Naive thymus-derived CD4-positive, alpha-beta T cell (primary cell): ENCODE results near the gene EMILIN3. TPM values are rescaled to one million over a fixed set of nuclear protein-coding genes. Genes with fewer than 3 reads are reported as not detected.
A peak's percentile ranks its signal among the peaks of the same experiment; 100 is the strongest.

ENCODE experiments used
- ATAC-seq: fragments of 150-1000 bp; cut with Tn5 transposase; 2 replicates; pipeline ENCODE4 v1.10.0; 2021; ENCODE audit warnings: mild to moderate bottlenecking, moderate library complexity
- CTCF ChIA-PET: fragments of 350-600 bp; sonication (Branson Sonifier 250); formaldehyde crosslinking; loops from one replicate; lab custom pipeline; 2021; ENCODE audit warnings: antibody characterized with exemption; lab: Charles Lee
- POLR2A ChIA-PET: fragments of 350-600 bp; sonication (Branson Sonifier 250); formaldehyde crosslinking; loops from one replicate; lab custom pipeline; 2021; ENCODE audit warnings: antibody characterized with exemption, inconsistent platforms; lab: Charles Lee
- DNase-seq, 9 donors: peaks; one replicate each; pipeline versions ENCODE4 v3.0.0 to v3.0.0-alpha.2; 2020 to 2022; ENCODE audit warnings: mixed read lengths in 1 of 9
- H3K27ac ChIP-seq: one replicate; pipeline ENCODE4 v1.7.0; 2013; ENCODE audit warnings: mild to moderate bottlenecking, low read depth, low read length, moderate library complexity
- H3K27me3 ChIP-seq, 2 donors: one replicate each; pipeline ENCODE4 v1.7.0; 2013; ENCODE audit warnings: low read length in 2 of 2, mild to moderate bottlenecking in 2 of 2, moderate library complexity in 2 of 2; ENCODE audit not compliant: control insufficient read depth in 2 of 2, insufficient read depth in 2 of 2
- H3K36me3 ChIP-seq, 3 experiments: 1 replicate in 2 of 3; 2 replicates in 1 of 3; pipeline ENCODE4 v1.7.0; 2013; ENCODE audit warnings: low read length in 3 of 3, mild to moderate bottlenecking in 3 of 3, moderate library complexity in 1 of 3; ENCODE audit not compliant: insufficient read depth in 3 of 3, control insufficient read depth in 2 of 3
- H3K4me1 ChIP-seq, 2 donors: one replicate each; pipeline ENCODE4 v1.7.0; 2013; ENCODE audit warnings: low read length in 2 of 2, mild to moderate bottlenecking in 2 of 2, moderate library complexity in 1 of 2; ENCODE audit not compliant: control insufficient read depth in 2 of 2, insufficient read depth in 2 of 2
- H3K4me3 ChIP-seq: 2 replicates; pipeline ENCODE4 v1.7.0; 2013; ENCODE audit warnings: mild to moderate bottlenecking, low read length
- H3K9me3 ChIP-seq, 3 experiments: 1 replicate in 2 of 3; 2 replicates in 1 of 3; pipeline ENCODE4 v1.7.0; 2013; ENCODE audit warnings: low read length in 3 of 3; ENCODE audit not compliant: control insufficient read depth in 2 of 3
- H3K27ac Mint-ChIP-seq, 9 donors: one replicate each; pipeline ENCODE4 v1.8.0; 2020 to 2022; ENCODE audit warnings: mixed read lengths in 9 of 9, mild to moderate bottlenecking in 8 of 9, moderate library complexity in 5 of 9, inconsistent platforms in 2 of 9
- H3K27me3 Mint-ChIP-seq, 5 donors: one replicate each; pipeline ENCODE4 v1.8.0; 2021 to 2022; ENCODE audit warnings: mixed read lengths in 5 of 5, mild to moderate bottlenecking in 1 of 5
- H3K36me3 Mint-ChIP-seq, 5 donors: one replicate each; pipeline ENCODE4 v1.8.0; 2020 to 2022; ENCODE audit warnings: mixed read lengths in 5 of 5, mild to moderate bottlenecking in 3 of 5, inconsistent platforms in 1 of 5
- H3K4me1 Mint-ChIP-seq, 7 donors: one replicate each; pipeline ENCODE4 v1.8.0; 2020 to 2022; ENCODE audit warnings: mixed read lengths in 7 of 7, mild to moderate bottlenecking in 3 of 7, inconsistent platforms in 1 of 7
- H3K4me3 Mint-ChIP-seq, 10 donors: one replicate each; pipeline ENCODE4 v1.8.0; 2020 to 2022; ENCODE audit warnings: mild to moderate bottlenecking in 10 of 10, mixed read lengths in 10 of 10, moderate library complexity in 6 of 10, inconsistent platforms in 2 of 10
- H3K9me3 Mint-ChIP-seq, 11 donors: one replicate each; pipeline ENCODE4 v1.8.0; 2020 to 2022; ENCODE audit warnings: mixed read lengths in 11 of 11, mild to moderate bottlenecking in 4 of 11, inconsistent platforms in 1 of 11, moderate library complexity in 1 of 11
- intact Hi-C, 2 donors: fragments of 100-400 bp; cut with micrococcal nuclease; formaldehyde crosslinking; loops; one replicate each; pipeline ENCODE4 v1.15.1; 2023
- polyA plus RNA-seq, 2 donors: library from polyadenylated mRNA; unstranded; fragments of 300-500 nt; fragmentation: Illumina TruSeq; gene quantifications; one replicate each; pipeline ENCODE4 v1.2.3, GENCODE V29; 2021
- total RNA-seq, 6 experiments: library from RNA in 5 of 6; stranded (reverse) in 5 of 6; gene quantifications; 1 replicate in 5 of 6; 2 replicates in 1 of 6; pipeline ENCODE4 v1.2.3 and lab custom pipeline; 2021 to 2026

Gene EMILIN3
- total and polyA plus RNA-seq, 7 experiments from 2014 or later = 0.19 TPM; not detected in 6

DNA sequence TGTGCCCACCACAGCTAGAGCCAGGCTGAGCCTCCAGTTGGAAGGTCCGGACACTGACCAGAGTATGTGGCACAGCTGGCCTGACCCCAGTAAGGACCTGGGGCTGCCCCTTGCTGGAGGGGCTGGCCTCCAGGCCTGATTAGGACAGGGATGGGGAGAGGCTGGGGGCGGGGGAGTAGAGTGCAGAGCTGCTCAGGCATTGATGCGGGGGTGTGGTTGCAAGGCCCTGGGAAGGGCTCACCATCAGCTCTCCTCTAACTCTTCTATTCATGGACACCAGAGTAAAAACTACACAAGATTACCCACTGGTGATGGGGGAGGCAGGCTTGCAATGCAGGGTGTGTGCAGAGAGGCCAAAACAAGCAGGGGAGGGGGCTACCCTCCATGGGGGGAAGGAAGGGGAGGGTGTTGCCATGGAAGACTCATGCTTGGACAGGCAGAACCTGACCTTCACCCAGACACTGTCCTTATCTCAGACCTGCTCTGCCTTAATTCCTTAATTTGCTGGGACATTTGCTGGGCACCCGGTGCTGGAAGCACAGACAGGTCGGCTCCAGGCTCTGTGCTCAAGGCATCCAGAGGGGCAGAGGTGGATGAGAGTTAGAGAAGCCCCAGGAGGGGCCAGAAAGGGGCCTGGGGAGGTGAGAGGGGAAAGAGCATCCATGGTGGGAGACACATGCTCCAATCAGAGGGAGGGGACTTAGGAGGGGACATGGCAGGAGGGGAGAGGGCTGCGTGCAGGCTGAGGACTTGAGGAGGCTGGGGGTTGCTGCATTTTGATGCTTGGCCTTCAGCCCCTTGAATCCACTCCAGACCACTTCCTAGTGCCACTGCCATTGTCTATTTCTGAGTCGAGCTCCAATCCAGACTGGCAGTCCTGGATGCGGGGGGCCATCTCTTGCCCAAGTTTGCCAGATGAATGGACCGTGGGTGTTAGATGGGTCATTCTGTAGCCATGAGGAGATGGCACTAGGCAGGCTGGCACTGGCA lies 7.6 kb upstream of the EMILIN3 start:
- Mint-ChIP-seq H3K27me3 (peaks cover 30 to 52% (median 34%) of the 10 kb centered on the region in 5 donors), H3K4me1 (no peaks in the 10 kb centered on the region), H3K9me3 (peaks cover 4 to 23% (median 13%) of the 10 kb centered on the region in 11 donors), H3K36me3 (peaks cover 0 to 19% (median 6%) of the 10 kb centered on the region in 5 donors), H3K27ac (no peak overlapping the region), H3K4me3 (peak overlapping the region in 1 of 10 donors; percentile 38)
- Histone ChIP-seq H3K27me3 (no peaks in the 10 kb centered on the region), H3K4me1 (no peaks in the 10 kb centered on the region), H3K36me3 (no peaks in the 10 kb centered on the region), H3K27ac (no peak overlapping the region), H3K9me3 (peaks cover 0 to 6% (median 0%) of the 10 kb centered on the region in 3 experiments), H3K4me3 (no peak overlapping the region)
- no peak for DNase-seq
- POLR2A ChIA-PET = interaction anchor here (1.1 kb wide), 1 partner anchor 20 kb away, joined by 3 read pairs; no protein-coding TSS in a partner anchor
- CTCF ChIA-PET = no interaction called here
- intact Hi-C loops = no loop called here
- no peak for ATAC-seq

DNA sequence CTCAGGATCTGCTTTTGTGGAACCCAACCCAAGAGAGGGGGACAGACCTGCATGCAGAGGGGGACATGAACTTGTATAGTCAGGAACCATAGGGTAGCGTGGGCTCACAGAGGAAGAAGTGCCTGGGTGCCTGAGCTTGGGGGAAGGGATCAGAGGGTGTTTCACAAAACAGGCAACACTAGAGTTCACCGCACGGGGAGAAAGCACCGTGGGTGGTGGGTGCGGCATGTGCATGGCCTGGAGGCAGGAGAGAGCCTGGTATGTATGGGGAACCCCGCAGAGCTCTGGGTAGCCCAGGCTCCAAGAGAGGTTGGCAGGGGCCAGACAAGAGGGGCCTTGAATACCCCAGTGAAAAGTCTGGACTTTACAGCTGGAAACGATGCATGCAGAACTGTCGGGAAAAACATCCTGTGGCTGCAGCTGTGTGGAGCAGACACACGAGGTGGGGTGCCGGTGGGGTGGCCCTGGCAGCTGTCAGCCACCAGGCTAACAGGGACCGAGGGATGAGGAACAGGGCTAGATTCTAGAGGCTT lies 6.7 kb upstream of the EMILIN3 start:
- CTCF ChIA-PET = no interaction called here
- Mint-ChIP-seq H3K9me3 (peaks cover 4 to 23% (median 13%) of the 10 kb centered on the region in 11 donors), H3K27me3 (peaks cover 30 to 56% (median 36%) of the 10 kb centered on the region in 5 donors), H3K36me3 (peaks cover 0 to 19% (median 6%) of the 10 kb centered on the region in 5 donors), H3K4me1 (no peaks in the 10 kb centered on the region), H3K27ac (no peak overlapping the region), H3K4me3 (no peak overlapping the region)
- POLR2A ChIA-PET = interaction anchor here (1.1 kb wide), 1 partner anchor 21 kb away, joined by 3 read pairs; no protein-coding TSS in a partner anchor
- ATAC-seq (no peak), DNase-seq (no peak)
- Histone ChIP-seq H3K27me3 (no peaks in the 10 kb centered on the region), H3K9me3 (peaks cover 0 to 6% (median 0%) of the 10 kb centered on the region in 3 experiments), H3K36me3 (no peaks in the 10 kb centered on the region), H3K27ac (no peak overlapping the region), H3K4me3 (no peak overlapping the region), H3K4me1 (no peaks in the 10 kb centered on the region)
- intact Hi-C loops = no loop called here

DNA sequence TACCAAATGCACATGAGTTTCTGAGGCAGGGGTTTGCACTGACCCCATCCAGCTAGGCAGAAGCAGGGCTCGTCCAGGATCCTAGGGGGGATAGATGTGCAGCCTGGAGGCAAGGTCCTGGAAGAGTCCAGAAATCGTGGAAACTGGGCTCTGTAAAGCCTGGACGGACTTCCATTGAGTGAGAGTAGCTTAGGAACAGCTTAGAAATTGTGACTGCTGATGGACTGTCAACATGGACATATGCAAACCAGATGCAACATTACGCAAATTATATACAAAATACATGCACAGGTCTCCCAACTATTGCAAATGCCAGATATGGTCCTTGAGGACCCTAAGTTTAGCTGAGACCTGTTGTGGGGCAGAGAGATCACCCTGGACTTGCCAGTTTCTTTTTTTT lies 4.8 kb upstream of the EMILIN3 start:
- Mint-ChIP-seq H3K9me3 (peaks cover 4 to 23% (median 14%) of the 10 kb centered on the region in 11 donors), H3K27me3 (peaks cover 30 to 50% (median 38%) of the 10 kb centered on the region in 5 donors), H3K4me3 (no peak overlapping the region), H3K36me3 (peaks cover 0 to 19% (median 6%) of the 10 kb centered on the region in 5 donors), H3K27ac (no peak overlapping the region), H3K4me1 (peaks cover 3 to 10% (median 7%) of the 10 kb centered on the region in 7 donors)
- ChIA-PET CTCF (no interaction called here), POLR2A (no interaction called here)
- no peak overlapping the region for H3K27ac ChIP-seq
- no peaks in the 10 kb centered on the region for H3K36me3 ChIP-seq
- no peak for ATAC-seq
- H3K9me3 ChIP-seq = peaks cover 0 to 6% (median 0%) of the 10 kb centered on the region in 3 experiments
- H3K27me3 ChIP-seq = no peaks in the 10 kb centered on the region
- intact Hi-C loops = no loop called here
- no peak overlapping the region for H3K4me3 ChIP-seq
- no peak for DNase-seq
- H3K4me1 ChIP-seq = no peaks in the 10 kb centered on the region

- peaks cover 0 to 19% (median 6%) of the 10 kb centered on the region in 5 donors for H3K36me3 Mint-ChIP-seq
- peaks cover 3 to 10% (median 9%) of the 10 kb centered on the region in 7 donors for H3K4me1 Mint-ChIP-seq
- no peak overlapping the region for H3K4me3 Mint-ChIP-seq
- Histone ChIP-seq H3K27ac (no peak overlapping the region), H3K27me3 (no peaks in the 10 kb centered on the region), H3K9me3 (peaks cover 0 to 6% (median 0%) of the 10 kb centered on the region in 3 experiments), H3K4me1 (no peaks in the 10 kb centered on the region), H3K4me3 (no peak overlapping the region), H3K36me3 (no peaks in the 10 kb centered on the region)
- DNase-seq (no peak), ATAC-seq (no peak)
- ChIA-PET CTCF (no interaction called here), POLR2A (no interaction called here)
- peaks cover 4 to 23% (median 15%) of the 10 kb centered on the region in 11 donors for H3K9me3 Mint-ChIP-seq
- intact Hi-C loops = no loop called here
- H3K27me3 Mint-ChIP-seq = peaks cover 32 to 47% (median 42%) of the 10 kb centered on the region in 5 donors
- H3K27ac Mint-ChIP-seq = no peak overlapping the region
These were observed 3.6 kb upstream of the EMILIN3 start for GRCh38 chr20:41370176-41370575.

DNA sequence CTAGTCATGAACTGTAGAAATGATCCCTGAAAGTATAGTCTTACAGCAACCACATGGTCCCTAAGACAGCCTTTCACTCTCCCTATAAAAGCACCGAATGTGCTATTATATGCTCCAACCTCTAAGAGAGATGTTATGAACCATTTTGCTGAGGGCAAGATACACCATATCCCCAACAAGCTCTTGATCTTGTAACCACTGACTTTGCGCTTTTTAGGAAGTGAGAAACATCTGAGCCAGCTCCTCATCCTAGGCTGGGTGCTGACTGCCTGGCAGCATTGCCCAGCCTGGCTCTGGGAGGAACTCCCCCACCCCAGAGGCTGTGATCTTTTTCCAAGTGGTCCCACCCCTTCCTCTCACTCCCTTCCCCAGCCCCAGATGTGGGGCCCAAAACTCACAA lies 3.1 kb upstream of the EMILIN3 start:
- H3K4me1 Mint-ChIP-seq = peaks cover 3 to 11% (median 9%) of the 10 kb centered on the region in 7 donors
- Histone ChIP-seq H3K9me3 (peaks cover 0 to 6% (median 0%) of the 10 kb centered on the region in 3 experiments), H3K27ac (no peak overlapping the region), H3K4me1 (no peaks in the 10 kb centered on the region), H3K4me3 (no peak overlapping the region), H3K27me3 (no peaks in the 10 kb centered on the region), H3K36me3 (no peaks in the 10 kb centered on the region)
- H3K9me3 Mint-ChIP-seq = peaks cover 4 to 23% (median 15%) of the 10 kb centered on the region in 11 donors
- H3K36me3 Mint-ChIP-seq = peaks cover 0 to 19% (median 6%) of the 10 kb centered on the region in 5 donors
- POLR2A ChIA-PET = no interaction called here
- no peak for DNase-seq
- CTCF ChIA-PET = no interaction called here
- ATAC-seq = no peak
- peak overlapping the region in 1 of 10 donors; percentile 30 for H3K4me3 Mint-ChIP-seq
- intact Hi-C loops = no loop called here
- H3K27ac Mint-ChIP-seq = no peak overlapping the region
- H3K27me3 Mint-ChIP-seq = peaks cover 34 to 52% (median 47%) of the 10 kb centered on the region in 5 donors

DNA sequence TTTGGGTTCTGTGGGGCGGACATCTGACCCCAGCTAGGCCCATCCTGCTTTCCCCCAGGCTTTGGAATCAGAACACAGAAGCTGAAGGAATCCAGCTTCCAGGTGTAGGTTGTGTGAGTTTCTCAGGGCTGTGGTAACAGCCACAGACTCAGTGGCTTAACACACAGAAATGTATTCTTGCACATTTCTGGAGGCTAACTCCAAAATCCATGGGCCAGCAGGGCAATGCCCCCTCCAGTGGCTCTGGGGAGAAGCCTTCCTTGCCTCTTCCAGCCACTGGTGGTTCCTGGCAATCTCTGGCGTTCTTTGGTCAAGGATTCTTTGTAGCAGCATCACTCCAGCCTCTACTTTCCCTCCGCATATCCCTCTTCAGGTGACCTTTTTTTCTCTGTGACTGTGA lies 1.3 kb upstream of the EMILIN3 start:
- peaks cover 3 to 11% (median 9%) of the 10 kb centered on the region in 7 donors for H3K4me1 Mint-ChIP-seq
- ATAC-seq (no peak), DNase-seq (no peak)
- H3K36me3 ChIP-seq = no peaks in the 10 kb centered on the region
- no peak overlapping the region for H3K4me3 ChIP-seq
- intact Hi-C loops = no loop called here
- H3K27me3 Mint-ChIP-seq = peaks cover 32 to 45% (median 41%) of the 10 kb centered on the region in 5 donors
- POLR2A ChIA-PET = no interaction called here
- H3K27me3 ChIP-seq = no peaks in the 10 kb centered on the region
- H3K4me1 ChIP-seq = no peaks in the 10 kb centered on the region
- no peak overlapping the region for H3K27ac Mint-ChIP-seq
- no peak overlapping the region for H3K27ac ChIP-seq
- peaks cover 4 to 22% (median 14%) of the 10 kb centered on the region in 11 donors for H3K9me3 Mint-ChIP-seq
- peaks cover 0 to 12% (median 6%) of the 10 kb centered on the region in 5 donors for H3K36me3 Mint-ChIP-seq
- CTCF ChIA-PET = no interaction called here
- H3K4me3 Mint-ChIP-seq = peak overlapping the region in 3 of 10 donors; percentile 63 to 85 (median 75)
- peaks cover 0 to 6% (median 0%) of the 10 kb centered on the region in 3 experiments for H3K9me3 ChIP-seq
